Embryonic facial prominence (tissue), 1 donor: ENCODE measurements around the gene ZSCAN29.

Source experiments
- DNase-seq: peaks from one replicate; pipeline ENCODE4 v3.0.0-alpha.2; 2016; ENCODE audit errors: extremely low spot score

ZSCAN29 gene

DNA sequence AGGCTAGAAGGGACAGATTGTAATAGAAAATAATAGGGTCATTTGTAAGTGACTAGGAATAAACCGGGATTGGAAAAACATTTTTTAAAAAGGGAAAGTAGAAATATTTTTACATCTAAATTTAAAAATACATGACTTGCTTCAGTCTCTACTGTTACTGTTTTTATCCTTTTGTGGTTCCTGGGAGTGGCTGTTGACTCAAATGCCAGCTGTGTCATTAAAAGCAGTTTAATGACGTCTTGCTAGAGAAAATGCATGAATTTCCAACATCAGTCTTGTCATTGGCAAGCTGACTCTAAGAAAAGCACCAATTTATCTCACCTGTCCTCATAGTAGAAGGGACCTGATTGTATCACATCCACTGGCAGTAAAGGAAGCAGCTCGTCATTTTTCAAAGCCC, 23.7 kb downstream of the ZSCAN29 start:
- no peak for DNase-seq

DNA sequence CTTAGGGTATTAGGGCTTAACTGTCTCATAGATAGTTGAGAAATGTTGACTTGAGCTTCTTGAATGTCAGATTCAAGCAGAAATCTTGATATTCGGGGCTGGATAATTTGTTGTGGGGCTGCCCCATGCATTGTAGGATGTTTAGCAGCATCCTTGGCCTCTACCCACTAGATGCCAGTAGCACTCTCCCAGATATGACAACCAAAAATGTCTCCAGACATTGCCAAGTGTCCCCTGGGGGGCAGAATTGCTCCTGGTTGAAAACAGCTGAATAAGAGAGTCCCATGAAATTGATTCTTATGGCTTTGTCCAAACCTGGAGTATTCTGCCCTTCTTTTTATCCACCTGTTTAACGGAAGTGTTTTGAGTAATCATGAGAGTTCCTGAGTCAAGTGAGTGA, 24.5 kb downstream of the ZSCAN29 start:
- DNase-seq: no peak

DNA sequence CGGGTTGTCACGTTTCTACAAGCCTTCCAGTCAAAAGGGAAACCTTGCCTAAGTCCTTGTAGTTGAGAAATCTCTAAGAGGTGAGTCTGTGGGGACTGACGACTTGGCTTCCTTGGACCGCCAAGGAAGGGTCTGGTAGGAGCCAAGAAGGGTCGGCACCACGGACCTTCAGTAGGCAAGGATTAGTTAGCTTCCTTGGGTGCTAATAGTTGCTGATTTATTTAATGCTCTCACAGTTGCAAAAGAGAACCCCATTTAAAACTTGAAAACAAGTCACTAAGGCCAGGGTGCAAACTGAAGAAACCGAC, 40.1 kb downstream of the ZSCAN29 start:
- DNase-seq: no peak

DNA sequence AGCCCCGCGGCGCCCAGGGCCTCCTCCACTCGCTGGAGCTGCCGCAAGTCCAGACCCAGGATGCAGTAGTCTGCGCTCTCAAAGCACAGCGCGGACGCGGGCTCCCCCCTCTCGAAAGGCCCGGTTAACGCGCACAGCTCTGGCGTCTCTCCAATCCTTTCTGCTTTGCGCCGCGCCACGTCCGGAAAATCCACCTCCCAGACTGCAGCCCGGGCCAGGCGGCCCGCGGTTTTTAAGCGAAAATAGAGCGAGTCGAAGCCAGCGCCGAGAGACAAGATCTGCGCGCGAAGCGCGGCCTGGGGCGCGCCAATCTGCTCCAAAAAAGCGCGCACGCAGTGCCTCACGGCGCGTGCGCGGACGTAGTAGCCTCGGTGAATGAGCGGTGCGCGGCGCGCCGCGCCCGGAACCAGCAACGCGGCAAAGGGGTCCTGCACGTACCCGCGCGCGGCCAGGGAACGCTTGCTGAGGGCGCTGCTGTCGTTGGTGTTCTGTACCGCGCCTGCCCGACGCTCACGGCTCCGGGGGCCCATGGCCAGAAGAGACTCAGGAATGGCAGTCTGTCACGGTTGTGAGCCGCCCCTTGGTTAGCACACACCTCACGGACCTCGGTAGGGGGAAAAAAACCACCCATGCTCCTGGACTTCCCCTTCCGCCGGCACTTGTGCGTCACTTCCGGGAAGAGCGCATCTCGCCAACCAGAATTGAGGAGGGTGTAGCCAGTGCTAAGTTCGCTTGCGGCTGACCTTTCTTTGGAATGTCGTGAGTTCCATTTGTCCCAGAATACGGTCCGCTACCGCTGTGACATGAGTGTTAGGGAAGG, 40.7 kb downstream of the ZSCAN29 start, which contains the start of gene LCMT2:
Gene LCMT2, minus strand, starts transcription at position 614 of the 820 bp plus-strand sequence. Its CDS starts 84 bp downstream, at position 530.
- DNase-seq: peak; percentile 92

DNA sequence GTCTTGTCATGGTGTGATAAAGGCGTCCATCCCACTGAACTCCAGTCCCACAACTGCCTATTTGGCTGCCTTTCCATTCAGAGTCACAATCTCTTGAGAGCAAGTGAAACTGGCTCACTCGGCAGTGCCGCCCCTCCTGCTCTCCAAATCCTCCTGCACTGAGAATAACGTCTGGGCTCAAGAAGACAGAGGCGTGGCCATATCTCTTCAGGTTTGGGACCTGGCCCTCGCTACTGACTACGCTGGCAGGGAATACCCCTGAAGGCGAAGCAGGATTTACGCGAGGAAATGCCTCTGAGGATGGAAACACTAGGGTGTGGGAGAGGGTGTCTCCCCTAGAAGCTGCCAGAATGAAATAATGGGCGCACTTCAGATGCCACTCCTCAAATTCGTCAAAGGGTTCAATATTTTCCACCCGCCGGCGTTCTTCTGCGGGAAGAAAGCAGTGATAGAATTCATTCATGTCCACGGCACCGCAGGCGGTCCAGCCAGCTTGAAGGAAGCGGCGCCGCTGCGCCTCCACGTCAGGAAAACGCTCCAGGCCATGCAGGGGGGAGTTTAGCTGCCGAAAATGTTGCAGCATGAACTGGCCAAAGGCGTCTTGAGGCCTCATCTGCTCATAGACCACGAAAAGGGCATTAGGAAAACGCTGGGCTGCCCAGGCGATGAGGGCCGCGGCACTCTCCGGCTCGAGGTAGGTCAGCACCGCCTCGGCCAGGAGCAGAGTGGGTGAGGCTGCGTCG, 41.5 kb downstream of the ZSCAN29 start:
- DNase-seq: no peak

GRCh38 chr15:43325039-43325684, 45.7 kb downstream of the ZSCAN29 start:
- DNase-seq: no peak

GRCh38 chr15:43318990-43319771, 51.7 kb downstream of the ZSCAN29 start:
- no peak for DNase-seq

DNA sequence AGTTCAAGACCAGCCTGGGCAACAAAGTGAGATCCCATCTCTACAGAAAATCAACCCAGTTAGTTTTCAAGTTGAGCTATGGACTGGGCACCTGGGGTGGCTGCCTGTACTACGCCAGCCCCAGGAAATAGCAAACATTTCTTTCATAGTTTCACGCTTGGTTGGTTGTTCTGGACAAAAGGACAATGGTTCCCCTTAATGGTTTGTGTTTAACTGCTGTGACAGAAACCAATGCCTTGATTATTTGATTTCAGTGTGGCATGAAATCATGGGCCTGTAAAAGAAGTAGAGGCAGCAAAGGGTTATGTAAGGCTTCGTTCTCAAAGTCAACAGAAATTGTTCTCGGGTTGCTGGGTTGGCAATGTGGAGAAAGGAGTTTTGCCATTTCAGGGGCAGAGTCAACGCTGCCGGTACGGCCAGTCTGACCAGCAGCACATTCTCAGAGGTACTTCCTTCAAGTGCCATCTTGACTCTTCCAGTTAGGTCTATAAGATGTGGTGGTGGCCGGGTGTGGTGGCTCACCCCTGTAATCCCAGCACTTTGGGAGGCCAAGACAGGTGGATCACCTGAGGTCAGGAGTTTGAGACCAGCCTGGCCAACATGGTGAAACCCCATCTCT, 53.2 kb downstream of the ZSCAN29 start:
- DNase-seq: no peak

GRCh38 chr15:43316971-43317346, 53.9 kb downstream of the ZSCAN29 start:
- no peak for DNase-seq

DNA sequence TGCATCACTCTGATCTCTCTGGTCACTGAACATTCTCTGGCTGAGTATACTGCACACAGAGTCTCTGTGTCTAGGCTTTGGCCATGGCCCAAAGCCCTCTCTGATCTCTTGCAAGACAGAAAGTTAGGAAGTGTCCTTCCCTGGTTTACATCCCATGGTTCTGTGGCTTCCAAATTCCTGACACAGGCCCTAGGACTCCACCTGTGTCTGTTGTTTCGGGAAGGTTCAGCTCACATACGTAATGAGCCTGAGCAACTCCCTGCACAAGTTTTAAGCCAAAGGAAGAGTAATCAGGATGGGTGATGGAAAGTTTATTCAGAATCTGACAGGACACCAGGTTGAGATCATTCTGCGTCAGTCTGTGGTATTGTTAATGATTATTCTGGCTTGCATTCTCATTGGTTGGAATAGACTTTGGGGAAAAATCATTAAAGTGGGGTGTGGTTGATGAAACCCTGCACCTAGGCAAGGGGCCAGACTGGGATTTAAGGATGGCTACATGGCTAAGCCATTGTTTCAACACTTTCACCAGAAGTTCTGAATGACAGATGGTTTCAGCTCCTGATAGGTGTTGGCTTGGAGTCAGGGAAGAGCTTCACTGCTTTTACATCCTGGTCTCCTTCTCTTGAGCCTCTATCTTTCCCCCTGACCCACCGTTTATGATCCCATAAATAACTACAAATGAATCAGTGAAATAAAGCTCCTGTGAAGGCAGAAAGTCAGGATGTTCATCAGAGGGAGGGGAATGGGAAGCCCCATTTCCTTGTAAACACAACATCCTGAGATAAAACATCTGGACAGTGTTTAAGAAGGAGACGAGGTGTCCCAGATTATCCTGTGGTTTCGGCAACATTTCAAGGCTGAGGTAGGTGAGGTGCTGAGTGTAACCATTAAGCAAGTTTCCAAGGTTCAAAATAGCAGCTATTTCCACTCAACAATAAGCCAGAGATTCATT, 54.5 kb downstream of the ZSCAN29 start:
- DNase-seq: no peak

DNA sequence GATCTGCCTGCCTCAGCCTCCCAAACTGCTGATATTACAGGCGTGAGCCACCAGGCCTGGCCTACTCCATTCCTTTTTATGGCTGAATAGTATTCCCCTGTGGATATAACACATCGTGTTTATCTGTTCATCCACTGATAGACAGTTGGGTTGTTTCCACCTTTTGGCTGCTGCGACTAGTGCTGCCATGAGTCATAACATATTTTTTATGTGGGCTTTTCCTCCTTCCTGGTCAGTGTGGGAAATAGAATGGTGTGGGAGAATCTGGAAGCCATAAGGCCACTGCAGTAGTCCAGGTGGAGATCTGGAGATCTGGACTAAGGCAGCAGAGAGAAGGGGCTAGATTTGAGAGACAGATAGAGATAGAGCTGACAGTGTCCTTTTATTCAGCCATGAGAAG, 56.7 kb downstream of the ZSCAN29 start:
- no peak for DNase-seq

GRCh38 chr15:43312378-43312777, 58.5 kb downstream of the ZSCAN29 start:
- DNase-seq: no peak
